HG03066 (cell line): ENCODE data around the gene ANLN.

ENCODE experiments used
- ATAC-seq: cut with Tn5 transposase; IDR thresholded peaks from one replicate; pipeline ENCODE4 v1.9.1; 2021; ENCODE audit warnings: low read depth; ENCODE audit not compliant: unreplicated experiment

ANLN gene

GRCh38 chr7:36406156-36406555 lies 16.5 kb downstream of the ANLN start:
- ATAC-seq = no peak

- ATAC-seq = no peak
Measured at GRCh38 chr7:36407636-36408550, 18.2 kb downstream of the ANLN start.

GRCh38 chr7:36408589-36408988 lies 18.9 kb downstream of the ANLN start:
- no peak for ATAC-seq

GRCh38 chr7:36409180-36409579 lies 19.5 kb downstream of the ANLN start:
- ATAC-seq = no peak

GRCh38 chr7:36415144-36415543 lies 25.5 kb downstream of the ANLN start:
- ATAC-seq = no peak

DNA sequence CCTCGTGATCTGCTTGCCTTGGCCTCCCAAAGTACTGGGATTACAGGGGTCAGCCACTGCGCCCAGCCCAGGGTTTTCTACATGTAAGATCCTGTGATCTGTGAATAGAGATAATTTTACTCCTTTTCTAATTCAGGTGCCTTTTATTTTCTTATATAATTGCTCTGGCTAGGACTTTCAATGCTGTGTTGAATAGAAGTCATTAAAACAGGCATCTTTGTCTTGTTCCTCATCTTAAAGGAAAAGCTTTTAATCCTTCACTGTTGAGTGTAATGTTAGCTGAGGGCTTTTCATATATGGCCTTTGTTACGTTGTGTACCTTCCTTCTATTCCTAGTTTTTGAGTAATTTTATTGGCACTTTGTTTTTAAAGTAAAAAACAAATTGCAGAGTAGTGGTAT lies 26.6 kb downstream of the ANLN start:
- no peak for ATAC-seq

DNA sequence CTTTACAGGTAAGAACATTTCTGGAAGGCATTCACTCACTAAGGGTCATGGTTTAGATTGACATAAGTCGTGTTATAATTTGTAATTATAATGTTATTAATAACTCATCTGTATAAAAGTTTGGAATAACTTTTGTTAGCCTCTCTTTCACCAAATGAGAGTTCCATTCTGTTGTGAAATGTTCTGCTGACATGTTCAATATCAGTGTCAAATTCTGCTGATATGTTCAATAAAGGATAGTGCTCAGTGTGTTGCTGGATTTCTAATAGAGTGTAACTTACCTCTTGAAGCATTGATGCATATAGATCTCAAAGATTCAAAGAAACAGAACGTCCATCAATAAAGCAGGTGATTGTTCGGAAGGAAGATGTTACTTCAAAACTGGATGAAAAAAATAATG lies 30.6 kb downstream of the ANLN start:
- no peak for ATAC-seq

- no peak for ATAC-seq
Measured at GRCh38 chr7:36422072-36422471, 32.4 kb downstream of the ANLN start.

- no peak for ATAC-seq
Measured at GRCh38 chr7:36423633-36424032, 34.0 kb downstream of the ANLN start.

- no peak for ATAC-seq
Measured at GRCh38 chr7:36430186-36430585, 40.5 kb downstream of the ANLN start.

DNA sequence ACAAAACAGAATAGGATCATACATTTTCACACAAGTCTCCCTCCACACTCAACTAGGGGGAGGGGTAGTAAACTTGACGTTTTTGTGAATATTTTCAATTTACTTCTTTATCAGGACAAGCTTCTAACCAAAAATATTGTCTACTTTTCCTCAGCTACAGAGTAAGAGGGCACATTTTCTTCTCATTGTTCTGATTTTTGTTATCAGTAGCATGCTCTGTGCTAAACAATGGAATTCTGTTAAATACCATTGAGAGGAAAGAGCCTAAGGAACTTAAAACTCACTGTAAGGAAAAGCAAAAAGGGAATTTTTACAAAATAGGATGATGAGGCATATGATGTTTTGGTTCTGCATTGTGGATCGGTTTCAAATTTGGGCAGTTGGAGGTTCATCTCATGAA lies 41.2 kb downstream of the ANLN start:
- no peak for ATAC-seq

DNA sequence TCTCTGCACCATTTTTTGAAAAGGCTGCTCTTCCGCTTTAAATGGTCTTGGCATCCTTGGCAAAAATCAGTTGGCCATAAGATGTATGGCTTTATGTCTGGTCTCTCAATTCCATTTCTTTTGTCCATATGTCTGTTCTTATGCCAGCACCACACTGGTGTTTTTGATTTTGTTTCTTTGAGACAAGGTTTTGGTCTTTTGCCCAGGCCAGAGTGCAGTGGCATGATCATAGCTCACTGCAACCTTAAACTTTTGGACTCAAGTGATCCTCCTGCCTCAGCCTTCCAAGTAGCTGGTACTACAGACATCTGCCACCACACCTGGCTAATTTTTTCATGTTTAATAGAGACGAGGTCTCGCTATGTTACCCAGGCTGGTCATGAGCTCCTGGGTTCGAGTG lies 48.5 kb downstream of the ANLN start:
- no peak for ATAC-seq

- no peak for ATAC-seq
Measured at GRCh38 chr7:36439624-36440023, 50.0 kb downstream of the ANLN start.

DNA sequence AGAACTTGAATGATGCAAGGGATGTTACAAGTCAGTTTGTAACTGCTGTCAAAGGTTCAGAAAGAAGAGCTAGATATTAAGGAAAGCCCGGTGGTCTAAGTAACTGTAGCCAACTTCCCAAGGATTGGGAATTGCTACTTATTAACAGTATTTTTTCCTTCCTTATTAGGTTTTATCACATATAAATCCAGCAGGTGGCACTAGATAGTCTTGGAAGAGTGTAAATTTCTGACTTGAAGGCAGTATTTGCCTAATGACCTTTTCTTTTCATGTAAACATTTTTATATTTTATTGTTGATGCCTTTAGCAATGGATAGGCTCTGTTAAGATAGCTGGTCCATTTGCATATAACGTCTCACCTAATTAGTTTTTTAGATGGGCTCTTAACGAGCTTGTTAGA lies 51.2 kb downstream of the ANLN start:
- no peak for ATAC-seq

DNA sequence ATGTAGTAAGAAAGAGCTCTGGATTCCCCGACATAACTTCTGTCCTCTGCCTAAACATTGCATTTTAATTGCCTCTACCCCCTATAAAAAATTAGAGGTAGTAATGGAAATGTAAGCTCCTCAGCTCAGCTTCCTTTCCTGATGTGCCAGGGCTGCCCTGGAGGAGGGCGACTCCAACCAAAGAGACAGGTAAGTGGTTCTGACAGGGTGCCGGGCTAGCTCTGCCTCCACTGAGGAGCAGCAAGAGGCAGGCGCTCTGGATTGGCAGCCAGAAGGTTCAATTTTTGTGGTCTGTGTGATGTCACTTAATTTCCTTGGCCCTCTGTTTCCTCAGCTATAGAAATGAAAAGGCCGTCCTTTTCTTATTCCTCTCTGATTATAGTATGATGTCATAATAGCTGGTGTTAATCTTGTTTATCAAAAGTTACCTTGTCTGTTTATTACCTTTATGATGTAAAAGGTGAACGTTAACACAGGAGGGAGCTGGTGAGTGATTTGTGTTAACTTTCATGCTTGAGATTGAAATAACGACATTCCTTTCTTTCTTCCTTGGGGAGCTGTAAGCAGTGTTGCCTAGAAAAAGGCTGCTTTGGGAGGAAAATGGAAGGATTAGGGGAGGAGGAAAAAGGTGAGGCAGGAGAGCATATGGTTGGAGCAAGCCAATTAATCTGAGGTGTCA lies 51.8 kb downstream of the ANLN start:
- no peak for ATAC-seq

DNA sequence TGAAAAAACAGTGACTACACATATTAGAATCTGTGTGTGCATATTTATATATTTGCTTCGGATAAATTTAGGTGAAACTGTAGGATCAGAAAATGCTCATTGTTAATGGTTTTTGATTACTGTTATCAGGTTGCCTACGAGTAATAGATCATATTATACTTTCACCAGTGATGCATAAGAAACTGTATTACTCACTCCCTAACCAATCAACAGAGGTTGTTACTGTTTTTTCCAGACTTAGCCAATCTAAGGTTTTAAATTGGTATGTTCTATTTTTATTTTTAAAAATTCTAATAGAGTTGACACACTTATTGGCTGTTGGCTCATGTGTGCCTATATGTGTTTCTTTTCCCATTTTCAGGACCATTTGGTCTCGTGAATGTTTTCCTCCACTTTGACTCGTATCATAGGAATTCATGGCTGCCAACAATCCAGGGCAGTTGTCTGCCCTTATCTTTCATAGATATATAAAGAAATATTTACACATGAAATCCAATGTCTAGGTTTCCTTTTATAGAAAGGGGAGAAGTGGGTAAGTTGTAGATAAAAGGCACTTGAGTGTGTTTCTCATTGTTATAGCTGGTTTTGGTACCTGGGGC lies 59.2 kb downstream of the ANLN start:
- no peak for ATAC-seq

- no peak for ATAC-seq
Measured at GRCh38 chr7:36449685-36450084, 60.0 kb downstream of the ANLN start.

GRCh38 chr7:36453769-36454168 lies 64.1 kb downstream of the ANLN start:
- ATAC-seq = no peak

DNA sequence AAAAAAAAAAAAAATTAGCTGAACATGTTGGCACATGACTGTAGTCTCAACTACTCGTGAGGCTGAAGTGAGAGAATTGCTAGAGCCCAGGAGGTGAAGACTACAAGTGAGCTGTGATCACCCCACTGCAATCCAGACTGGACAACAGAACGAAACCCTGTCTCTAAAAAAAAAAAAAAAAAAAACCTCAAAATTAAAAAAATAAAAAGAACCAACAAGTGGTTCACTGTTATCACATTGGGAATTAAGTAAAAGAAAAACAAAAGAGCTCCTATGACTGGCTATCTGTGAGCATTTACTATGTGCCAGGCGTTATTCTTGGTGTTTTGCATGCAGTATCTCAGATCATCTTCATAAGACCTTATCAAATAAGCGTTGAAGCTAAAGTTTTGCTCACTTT lies 66.0 kb downstream of the ANLN start:
- ATAC-seq = no peak

- no peak for ATAC-seq
Measured at GRCh38 chr7:36456138-36456537, 66.5 kb downstream of the ANLN start.

GRCh38 chr7:36456548-36456947 lies 66.9 kb downstream of the ANLN start:
- ATAC-seq = no peak
